HepG2 (cell line): ENCODE results near the gene IL5RA. TPM values are rescaled to one million over a fixed set of nuclear protein-coding genes. Genes with fewer than 3 reads are reported as not detected.

Experiments
- KMT2B ChIP-seq: IDR thresholded peaks from 2 replicates; pipeline ENCODE4 v1.6.1; 2016; ENCODE audit warnings: missing genetic modification reagents, missing compliant biosample characterization
- NFKBIZ ChIP-seq: IDR thresholded peaks from 2 replicates; pipeline ENCODE4 v1.6.1; 2018; ENCODE audit warnings: missing genetic modification reagents, missing compliant biosample characterization
- ZBTB1 ChIP-seq: sonication (generic); formaldehyde crosslinking; IDR thresholded peaks from 2 replicates; pipeline ENCODE4 v1.4.0; 2020; ENCODE audit warnings: missing genetic modification reagents, borderline replicate concordance
- ZBTB21 ChIP-seq: sonication (generic); formaldehyde crosslinking; IDR thresholded peaks from 2 replicates; pipeline ENCODE4 v1.4.0; 2020; ENCODE audit warnings: missing genetic modification reagents
- ZNF329 ChIP-seq: sonication (generic); formaldehyde crosslinking; IDR thresholded peaks from 2 replicates; pipeline ENCODE4 v1.9.0; 2021; ENCODE audit warnings: low read depth, mild to moderate bottlenecking, missing genetic modification reagents
- ZNF589 ChIP-seq: sonication (generic); formaldehyde crosslinking; conservative IDR thresholded peaks from 2 replicates; pipeline ENCODE4 v1.8.0; 2022; ENCODE audit warnings: mild to moderate bottlenecking, moderate library complexity, missing genetic modification reagents
- polyA plus RNA-seq, 8 experiments: library from polyadenylated mRNA; depleted of rRNA in 3 of 8; stranded (reverse) in 7 of 8; unstranded in 1 of 8; fragments of >200 nt; fragmentation: Illumina TruSeq in 4 of 8; extraction: Trizol in 4 of 8; gene quantifications; 2 replicates each; pipeline versions ENCODE4 v1.2.1 to v1.2.3, GENCODE V29; 2011 to 2016; ENCODE audit warnings: low read depth in 4 of 8, missing spikeins in 1 of 8, mixed read lengths in 1 of 8; ENCODE audit not compliant: insufficient read depth in 1 of 8
- total RNA-seq, 5 experiments: library from RNA; depleted of rRNA; stranded (reverse); fragments of >200 nt; fragmentation: Illumina TruSeq; extraction: Trizol; gene quantifications; 2 replicates each; pipeline ENCODE4 v1.2.3, GENCODE V29; 2016; ENCODE audit warnings: low read depth in 1 of 5
- TF ChIP-seq, protein P1 (sequence below): sonication (generic); formaldehyde crosslinking; IDR thresholded peaks from 2 replicates; pipeline ENCODE4 v1.4.0; 2020; ENCODE audit warnings: missing genetic modification reagents
- TF ChIP-seq, protein P2 (sequence below): sonication (generic); formaldehyde crosslinking; IDR thresholded peaks from 2 replicates; pipeline ENCODE4 v1.4.0; 2020; ENCODE audit warnings: mild to moderate bottlenecking, missing genetic modification reagents
- TF ChIP-seq, protein P3 (sequence below): sonication (generic); formaldehyde crosslinking; IDR thresholded peaks from 2 replicates; pipeline ENCODE4 v1.4.0; 2020; ENCODE audit warnings: missing genetic modification reagents
- TF ChIP-seq, protein P4 (sequence below): sonication (generic); formaldehyde crosslinking; IDR thresholded peaks from 2 replicates; pipeline ENCODE4 v1.8.0; 2022; ENCODE audit warnings: mild to moderate bottlenecking, missing genetic modification reagents; ENCODE audit not compliant: insufficient replicate concordance
- TF ChIP-seq, protein P5 (sequence below): sonication (generic); formaldehyde crosslinking; IDR thresholded peaks from 2 replicates; pipeline ENCODE4 v1.8.1; 2022; ENCODE audit warnings: low read depth, mild to moderate bottlenecking, missing genetic modification reagents
- TF ChIP-seq, protein P6 (sequence below): sonication (generic); formaldehyde crosslinking; IDR thresholded peaks from 2 replicates; pipeline ENCODE4 v1.9.0; 2021; ENCODE audit warnings: missing genetic modification reagents, mild to moderate bottlenecking, borderline replicate concordance

IL5RA gene
- total and polyA plus RNA-seq, 2 of the 13 experiments (the other 11 are each of a cell fraction or from before 2014, with no cell fraction given) = not detected

DNA sequence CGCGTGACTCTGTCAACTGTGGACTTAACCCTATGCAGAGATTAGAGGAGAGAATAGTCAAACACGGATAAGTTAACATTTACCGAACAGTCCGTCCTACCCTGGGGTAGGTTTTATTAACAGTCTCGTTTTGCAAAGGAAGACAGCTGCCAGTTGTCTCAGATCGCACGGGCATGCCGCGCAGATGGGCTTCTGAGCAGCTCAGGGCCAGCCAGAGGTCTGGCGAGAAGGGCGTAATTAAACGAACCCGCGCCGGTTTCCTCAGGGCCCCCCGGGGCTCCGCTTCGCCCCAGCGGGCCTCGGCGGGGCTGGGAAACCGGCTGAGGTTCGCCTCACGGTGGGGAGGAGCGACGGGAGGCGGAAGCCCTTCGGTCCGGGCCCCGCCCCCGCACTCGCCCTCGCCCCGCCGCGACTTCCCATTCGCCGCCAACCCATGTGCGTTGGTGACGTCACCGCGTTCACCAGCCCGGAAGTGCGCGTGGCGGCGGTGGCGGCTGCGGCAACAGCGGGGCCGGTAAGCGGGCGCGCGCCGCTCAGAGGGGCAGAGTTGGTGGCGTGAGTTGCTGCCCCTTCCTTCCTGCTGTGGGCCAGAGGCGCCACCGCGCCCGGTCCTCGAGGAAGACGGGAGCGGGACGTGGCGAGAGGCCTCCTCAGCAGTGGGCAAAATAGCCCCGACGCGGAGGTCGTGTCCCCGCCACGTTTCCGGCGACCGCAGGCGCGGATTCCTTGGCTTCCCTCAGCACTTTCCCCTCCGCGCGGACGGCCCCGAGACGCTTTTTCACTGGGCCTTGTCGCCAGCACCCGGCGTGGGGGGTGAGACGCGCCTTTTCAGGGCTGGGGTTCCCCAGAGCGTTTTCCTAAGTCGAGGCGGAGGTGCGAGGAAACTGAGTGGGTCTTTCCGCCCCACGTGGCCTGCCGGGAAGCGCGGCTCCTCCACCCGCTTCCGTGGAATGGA lies 16.6 kb upstream of the IL5RA start, which contains the start of gene TRNT1 (continued):
- TF ChIP-seq, protein P1, sequence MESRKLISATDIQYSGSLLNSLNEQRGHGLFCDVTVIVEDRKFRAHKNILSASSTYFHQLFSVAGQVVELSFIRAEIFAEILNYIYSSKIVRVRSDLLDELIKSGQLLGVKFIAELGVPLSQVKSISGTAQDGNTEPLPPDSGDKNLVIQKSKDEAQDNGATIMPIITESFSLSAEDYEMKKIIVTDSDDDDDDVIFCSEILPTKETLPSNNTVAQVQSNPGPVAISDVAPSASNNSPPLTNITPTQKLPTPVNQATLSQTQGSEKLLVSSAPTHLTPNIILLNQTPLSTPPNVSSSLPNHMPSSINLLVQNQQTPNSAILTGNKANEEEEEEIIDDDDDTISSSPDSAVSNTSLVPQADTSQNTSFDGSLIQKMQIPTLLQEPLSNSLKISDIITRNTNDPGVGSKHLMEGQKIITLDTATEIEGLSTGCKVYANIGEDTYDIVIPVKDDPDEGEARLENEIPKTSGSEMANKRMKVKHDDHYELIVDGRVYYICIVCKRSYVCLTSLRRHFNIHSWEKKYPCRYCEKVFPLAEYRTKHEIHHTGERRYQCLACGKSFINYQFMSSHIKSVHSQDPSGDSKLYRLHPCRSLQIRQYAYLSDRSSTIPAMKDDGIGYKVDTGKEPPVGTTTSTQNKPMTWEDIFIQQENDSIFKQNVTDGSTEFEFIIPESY (CRISPR knock-in tag) = no peak
- TF ChIP-seq, protein P2, sequence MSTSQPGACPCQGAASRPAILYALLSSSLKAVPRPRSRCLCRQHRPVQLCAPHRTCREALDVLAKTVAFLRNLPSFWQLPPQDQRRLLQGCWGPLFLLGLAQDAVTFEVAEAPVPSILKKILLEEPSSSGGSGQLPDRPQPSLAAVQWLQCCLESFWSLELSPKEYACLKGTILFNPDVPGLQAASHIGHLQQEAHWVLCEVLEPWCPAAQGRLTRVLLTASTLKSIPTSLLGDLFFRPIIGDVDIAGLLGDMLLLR (CRISPR knock-in tag) = peak; percentile 73
- peak; percentile 95 for TF ChIP-seq KMT2B (CRISPR knock-in tag)
- 0 out of 2 replicates have a peak, but pooled peaks have one; percentile 10 for TF ChIP-seq ZBTB1 (CRISPR knock-in tag)
- TF ChIP-seq, protein P3, sequence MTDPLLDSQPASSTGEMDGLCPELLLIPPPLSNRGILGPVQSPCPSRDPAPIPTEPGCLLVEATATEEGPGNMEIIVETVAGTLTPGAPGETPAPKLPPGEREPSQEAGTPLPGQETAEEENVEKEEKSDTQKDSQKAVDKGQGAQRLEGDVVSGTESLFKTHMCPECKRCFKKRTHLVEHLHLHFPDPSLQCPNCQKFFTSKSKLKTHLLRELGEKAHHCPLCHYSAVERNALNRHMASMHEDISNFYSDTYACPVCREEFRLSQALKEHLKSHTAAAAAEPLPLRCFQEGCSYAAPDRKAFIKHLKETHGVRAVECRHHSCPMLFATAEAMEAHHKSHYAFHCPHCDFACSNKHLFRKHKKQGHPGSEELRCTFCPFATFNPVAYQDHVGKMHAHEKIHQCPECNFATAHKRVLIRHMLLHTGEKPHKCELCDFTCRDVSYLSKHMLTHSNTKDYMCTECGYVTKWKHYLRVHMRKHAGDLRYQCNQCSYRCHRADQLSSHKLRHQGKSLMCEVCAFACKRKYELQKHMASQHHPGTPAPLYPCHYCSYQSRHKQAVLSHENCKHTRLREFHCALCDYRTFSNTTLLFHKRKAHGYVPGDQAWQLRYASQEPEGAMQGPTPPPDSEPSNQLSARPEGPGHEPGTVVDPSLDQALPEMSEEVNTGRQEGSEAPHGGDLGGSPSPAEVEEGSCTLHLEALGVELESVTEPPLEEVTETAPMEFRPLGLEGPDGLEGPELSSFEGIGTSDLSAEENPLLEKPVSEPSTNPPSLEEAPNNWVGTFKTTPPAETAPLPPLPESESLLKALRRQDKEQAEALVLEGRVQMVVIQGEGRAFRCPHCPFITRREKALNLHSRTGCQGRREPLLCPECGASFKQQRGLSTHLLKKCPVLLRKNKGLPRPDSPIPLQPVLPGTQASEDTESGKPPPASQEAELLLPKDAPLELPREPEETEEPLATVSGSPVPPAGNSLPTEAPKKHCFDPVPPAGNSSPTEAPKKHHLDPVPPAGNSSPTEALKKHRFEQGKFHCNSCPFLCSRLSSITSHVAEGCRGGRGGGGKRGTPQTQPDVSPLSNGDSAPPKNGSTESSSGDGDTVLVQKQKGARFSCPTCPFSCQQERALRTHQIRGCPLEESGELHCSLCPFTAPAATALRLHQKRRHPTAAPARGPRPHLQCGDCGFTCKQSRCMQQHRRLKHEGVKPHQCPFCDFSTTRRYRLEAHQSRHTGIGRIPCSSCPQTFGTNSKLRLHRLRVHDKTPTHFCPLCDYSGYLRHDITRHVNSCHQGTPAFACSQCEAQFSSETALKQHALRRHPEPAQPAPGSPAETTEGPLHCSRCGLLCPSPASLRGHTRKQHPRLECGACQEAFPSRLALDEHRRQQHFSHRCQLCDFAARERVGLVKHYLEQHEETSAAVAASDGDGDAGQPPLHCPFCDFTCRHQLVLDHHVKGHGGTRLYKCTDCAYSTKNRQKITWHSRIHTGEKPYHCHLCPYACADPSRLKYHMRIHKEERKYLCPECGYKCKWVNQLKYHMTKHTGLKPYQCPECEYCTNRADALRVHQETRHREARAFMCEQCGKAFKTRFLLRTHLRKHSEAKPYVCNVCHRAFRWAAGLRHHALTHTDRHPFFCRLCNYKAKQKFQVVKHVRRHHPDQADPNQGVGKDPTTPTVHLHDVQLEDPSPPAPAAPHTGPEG = peak; percentile 36; the same call in 1 of the 2 replicates
- no peak for TF ChIP-seq NFKBIZ (CRISPR knock-in tag)
- TF ChIP-seq, protein P4, sequence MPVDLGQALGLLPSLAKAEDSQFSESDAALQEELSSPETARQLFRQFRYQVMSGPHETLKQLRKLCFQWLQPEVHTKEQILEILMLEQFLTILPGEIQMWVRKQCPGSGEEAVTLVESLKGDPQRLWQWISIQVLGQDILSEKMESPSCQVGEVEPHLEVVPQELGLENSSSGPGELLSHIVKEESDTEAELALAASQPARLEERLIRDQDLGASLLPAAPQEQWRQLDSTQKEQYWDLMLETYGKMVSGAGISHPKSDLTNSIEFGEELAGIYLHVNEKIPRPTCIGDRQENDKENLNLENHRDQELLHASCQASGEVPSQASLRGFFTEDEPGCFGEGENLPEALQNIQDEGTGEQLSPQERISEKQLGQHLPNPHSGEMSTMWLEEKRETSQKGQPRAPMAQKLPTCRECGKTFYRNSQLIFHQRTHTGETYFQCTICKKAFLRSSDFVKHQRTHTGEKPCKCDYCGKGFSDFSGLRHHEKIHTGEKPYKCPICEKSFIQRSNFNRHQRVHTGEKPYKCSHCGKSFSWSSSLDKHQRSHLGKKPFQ (CRISPR knock-in tag) = no peak
- TF ChIP-seq, protein P5, sequence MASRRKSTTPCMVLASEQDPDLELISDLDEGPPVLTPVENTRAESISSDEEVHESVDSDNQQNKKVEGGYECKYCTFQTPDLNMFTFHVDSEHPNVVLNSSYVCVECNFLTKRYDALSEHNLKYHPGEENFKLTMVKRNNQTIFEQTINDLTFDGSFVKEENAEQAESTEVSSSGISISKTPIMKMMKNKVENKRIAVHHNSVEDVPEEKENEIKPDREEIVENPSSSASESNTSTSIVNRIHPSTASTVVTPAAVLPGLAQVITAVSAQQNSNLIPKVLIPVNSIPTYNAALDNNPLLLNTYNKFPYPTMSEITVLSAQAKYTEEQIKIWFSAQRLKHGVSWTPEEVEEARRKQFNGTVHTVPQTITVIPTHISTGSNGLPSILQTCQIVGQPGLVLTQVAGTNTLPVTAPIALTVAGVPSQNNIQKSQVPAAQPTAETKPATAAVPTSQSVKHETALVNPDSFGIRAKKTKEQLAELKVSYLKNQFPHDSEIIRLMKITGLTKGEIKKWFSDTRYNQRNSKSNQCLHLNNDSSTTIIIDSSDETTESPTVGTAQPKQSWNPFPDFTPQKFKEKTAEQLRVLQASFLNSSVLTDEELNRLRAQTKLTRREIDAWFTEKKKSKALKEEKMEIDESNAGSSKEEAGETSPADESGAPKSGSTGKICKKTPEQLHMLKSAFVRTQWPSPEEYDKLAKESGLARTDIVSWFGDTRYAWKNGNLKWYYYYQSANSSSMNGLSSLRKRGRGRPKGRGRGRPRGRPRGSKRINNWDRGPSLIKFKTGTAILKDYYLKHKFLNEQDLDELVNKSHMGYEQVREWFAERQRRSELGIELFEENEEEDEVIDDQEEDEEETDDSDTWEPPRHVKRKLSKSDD = peak; percentile 89
- TF ChIP-seq, protein P6, sequence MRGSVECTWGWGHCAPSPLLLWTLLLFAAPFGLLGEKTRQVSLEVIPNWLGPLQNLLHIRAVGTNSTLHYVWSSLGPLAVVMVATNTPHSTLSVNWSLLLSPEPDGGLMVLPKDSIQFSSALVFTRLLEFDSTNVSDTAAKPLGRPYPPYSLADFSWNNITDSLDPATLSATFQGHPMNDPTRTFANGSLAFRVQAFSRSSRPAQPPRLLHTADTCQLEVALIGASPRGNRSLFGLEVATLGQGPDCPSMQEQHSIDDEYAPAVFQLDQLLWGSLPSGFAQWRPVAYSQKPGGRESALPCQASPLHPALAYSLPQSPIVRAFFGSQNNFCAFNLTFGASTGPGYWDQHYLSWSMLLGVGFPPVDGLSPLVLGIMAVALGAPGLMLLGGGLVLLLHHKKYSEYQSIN (CRISPR knock-in tag) = no peak; the same call in 1 of the 2 replicates
- no peak for TF ChIP-seq ZNF329 (CRISPR knock-in tag)
- TF ChIP-seq ZBTB21 (CRISPR knock-in tag) = peak; percentile 58
- peak; percentile 58; the same call in 1 of the 2 replicates for TF ChIP-seq ZNF589 (CRISPR knock-in tag)
